Tibial artery (tissue), 4 donors: ENCODE data around the gene FOS.

Experiments
- DNase-seq, 2 donors: peaks; one replicate each; pipeline ENCODE4 v3.0.0-alpha.2; 2019
- H3K27ac ChIP-seq, 2 donors: fragments of 200-600 bp; sonication (generic) in 1 of 2; 1 replicate in 1 of 2; 2 replicates in 1 of 2; pipeline ENCODE4 v1.5.1; 2018 to 2019; ENCODE audit warnings: mild to moderate bottlenecking in 1 of 2
- H3K27me3 ChIP-seq, 2 donors: fragments of 200-600 bp; sonication (generic) in 1 of 2; one replicate each; pipeline versions ENCODE4 v1.5.1 to v1.6.0; 2016 to 2019
- H3K36me3 ChIP-seq, 3 donors: fragments of 200-600 bp; sonication (generic) in 2 of 3; one replicate each; pipeline ENCODE4 v1.5.1; 2016 to 2019; ENCODE audit warnings: mild to moderate bottlenecking in 2 of 3
- H3K4me1 ChIP-seq, 4 donors: fragments of 200-600 bp; sonication (generic) in 2 of 4; 1 replicate in 3 of 4; 2 replicates in 1 of 4; pipeline ENCODE4 v1.5.1; 2016 to 2019
- H3K4me3 ChIP-seq, 2 donors: fragments of 200-600 bp; sonication (generic) in 1 of 2; 1 replicate in 1 of 2; 2 replicates in 1 of 2; pipeline ENCODE4 v1.5.1; 2018 to 2019; ENCODE audit warnings: mild to moderate bottlenecking in 2 of 2
- H3K9me3 ChIP-seq, 3 donors: fragments of 200-600 bp; sonication (generic) in 1 of 3; one replicate each; pipeline ENCODE4 v1.5.1; 2016 to 2019
- CTCF ChIP-seq, 2 experiments: fragments of 200-600 bp in 1 of 2; fragments of 450-650 bp in 1 of 2; IDR thresholded peaks; one replicate each; pipeline ENCODE4 v1.5.1; 2017 to 2019; ENCODE audit warnings: antibody characterized with exemption in 2 of 2, mild to moderate bottlenecking in 1 of 2, moderate library complexity in 1 of 2
- intact Hi-C: fragments of 100-400 bp; cut with DNase I; formaldehyde crosslinking; loops from one replicate; pipeline ENCODE4 v1.15.0; 2023; ENCODE audit warnings: low total_unique reads

FOS gene

GRCh38 chr14:75294649-75295033, 16.0 kb downstream of the FOS start:
- peaks cover 0 to 25% (median 12%) of the 10 kb centered on the region in 4 donors for H3K4me1 ChIP-seq
- H3K4me3 ChIP-seq, result peak overlapping the region; percentile 53 to 61
- H3K27me3 ChIP-seq, result no peaks in the 10 kb centered on the region
- TF ChIP-seq CTCF (IDR thresholded peaks at IDR 0.05), result no peak
- no peak for DNase-seq
- H3K36me3 ChIP-seq, result no peaks in the 10 kb centered on the region
- H3K9me3 ChIP-seq, result no peaks in the 10 kb centered on the region
- peak overlapping the region; percentile 92 for H3K27ac ChIP-seq
- intact Hi-C loops, result no loop called here

- no peak for TF ChIP-seq CTCF (IDR thresholded peaks at IDR 0.05)
- peak overlapping the region; percentile 92 for H3K27ac ChIP-seq
- intact Hi-C loops, result no loop called here
- DNase-seq, result peak; percentile 71 to 86
- H3K4me3 ChIP-seq, result peak overlapping the region; percentile 53 to 61
- no peaks in the 10 kb centered on the region for H3K36me3 ChIP-seq
- H3K9me3 ChIP-seq, result no peaks in the 10 kb centered on the region
- H3K27me3 ChIP-seq, result no peaks in the 10 kb centered on the region
- peaks cover 0 to 25% (median 12%) of the 10 kb centered on the region in 4 donors for H3K4me1 ChIP-seq
Measured at GRCh38 chr14:75295061-75295461, 16.4 kb downstream of the FOS start.

GRCh38 chr14:75295491-75296345, 17.1 kb downstream of the FOS start:
- Histone ChIP-seq H3K4me1 (peaks cover 0 to 25% (median 12%) of the 10 kb centered on the region in 4 donors), H3K4me3 (peak overlapping the region; percentile 53 to 61), H3K27me3 (no peaks in the 10 kb centered on the region), H3K9me3 (no peaks in the 10 kb centered on the region), H3K27ac (peak overlapping the region; percentile 92), H3K36me3 (no peaks in the 10 kb centered on the region)
- peak; percentile 97 for TF ChIP-seq CTCF (IDR thresholded peaks at IDR 0.05)
- DNase-seq, result peak; percentile 88 to 90
- intact Hi-C loops, result no loop called here

- Histone ChIP-seq H3K4me1 (peaks cover 0 to 25% (median 12%) of the 10 kb centered on the region in 4 donors), H3K36me3 (no peaks in the 10 kb centered on the region), H3K27ac (no peak overlapping the region), H3K4me3 (no peak overlapping the region), H3K27me3 (no peaks in the 10 kb centered on the region), H3K9me3 (no peaks in the 10 kb centered on the region)
- DNase-seq, result peak in 1 of 2 donors; percentile 60
- intact Hi-C loops, result no loop called here
- TF ChIP-seq CTCF (IDR thresholded peaks at IDR 0.05), result no peak
Measured at GRCh38 chr14:75297411-75298040, 18.9 kb downstream of the FOS start.

- TF ChIP-seq CTCF (IDR thresholded peaks at IDR 0.05), result no peak
Measured at GRCh38 chr14:75298187-75298965, 19.7 kb downstream of the FOS start.

More at GRCh38 chr14:75298187-75298965, 19.7 kb downstream of the FOS start:
- no peaks in the 10 kb centered on the region for H3K36me3 ChIP-seq
- peak overlapping the region in 1 of 2 donors; percentile 26 for H3K27ac ChIP-seq
- H3K9me3 ChIP-seq, result no peaks in the 10 kb centered on the region
- no peaks in the 10 kb centered on the region for H3K27me3 ChIP-seq
- peak; percentile 80 to 83 for DNase-seq
- no peak overlapping the region for H3K4me3 ChIP-seq
- intact Hi-C loops, result no loop called here
- H3K4me1 ChIP-seq, result peaks cover 0 to 25% (median 11%) of the 10 kb centered on the region in 4 donors
